ENCODE measurements around the gene PCBP4.

Gene PCBP4

GRCh38 chr3:51916418-51916817 is 50.8 kb downstream of the PCBP4 start:
- DNase-seq (ENCODE audit: low read depth, low spot score), result no peak

DNA sequence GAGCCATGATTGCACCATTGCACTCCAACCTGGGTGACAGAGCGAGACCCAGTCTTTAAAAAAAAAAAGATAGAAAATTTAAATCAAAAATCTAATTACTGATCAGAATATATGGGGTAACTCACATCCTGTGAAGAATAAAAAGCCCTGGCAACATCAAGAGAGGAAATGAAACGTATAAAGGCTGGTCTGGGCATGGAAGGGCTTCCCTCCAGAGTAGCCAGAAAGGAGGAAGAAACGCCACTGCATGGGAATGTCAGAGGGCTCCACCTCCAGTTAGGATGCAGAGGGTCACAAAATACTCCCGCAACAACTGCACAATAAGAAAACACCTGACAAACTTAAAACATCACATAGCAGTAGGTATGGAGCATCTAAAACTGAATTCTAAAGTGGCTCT is 59.2 kb downstream of the PCBP4 start:
- no peak for DNase-seq (ENCODE audit: low read depth, low spot score)
